Skeletal muscle satellite cell (primary cell): ENCODE measurements around the gene EXOC3L1.

Source experiments
- H3K27me3 ChIP-seq: 2 replicates; pipeline ENCODE4 v1.7.0; 2013; ENCODE audit warnings: low read length; ENCODE audit not compliant: control insufficient read depth, insufficient read depth
- H3K36me3 ChIP-seq: 2 replicates; pipeline ENCODE4 v1.7.0; 2013; ENCODE audit warnings: mild to moderate bottlenecking, control low read depth, low read length; ENCODE audit not compliant: insufficient read depth
- H3K4me1 ChIP-seq: 2 replicates; pipeline ENCODE4 v1.7.0; 2013; ENCODE audit warnings: low read length; ENCODE audit not compliant: control insufficient read depth, insufficient read depth
- H3K4me2 ChIP-seq: 2 replicates; pipeline ENCODE4 v1.7.0; 2013; ENCODE audit warnings: mild to moderate bottlenecking, low read length
- H3K4me3 ChIP-seq: 2 replicates; pipeline ENCODE4 v1.7.0; 2013; ENCODE audit warnings: low read length
- H3K9ac ChIP-seq: 2 replicates; pipeline ENCODE4 v1.7.0; 2013; ENCODE audit warnings: mild to moderate bottlenecking, low read depth, low read length, moderate library complexity
- H3K9me3 ChIP-seq: replicated peaks from 2 replicates; pipeline ENCODE4 v1.7.0; 2013; ENCODE audit warnings: mild to moderate bottlenecking, control low read depth, low read length

Gene EXOC3L1

DNA sequence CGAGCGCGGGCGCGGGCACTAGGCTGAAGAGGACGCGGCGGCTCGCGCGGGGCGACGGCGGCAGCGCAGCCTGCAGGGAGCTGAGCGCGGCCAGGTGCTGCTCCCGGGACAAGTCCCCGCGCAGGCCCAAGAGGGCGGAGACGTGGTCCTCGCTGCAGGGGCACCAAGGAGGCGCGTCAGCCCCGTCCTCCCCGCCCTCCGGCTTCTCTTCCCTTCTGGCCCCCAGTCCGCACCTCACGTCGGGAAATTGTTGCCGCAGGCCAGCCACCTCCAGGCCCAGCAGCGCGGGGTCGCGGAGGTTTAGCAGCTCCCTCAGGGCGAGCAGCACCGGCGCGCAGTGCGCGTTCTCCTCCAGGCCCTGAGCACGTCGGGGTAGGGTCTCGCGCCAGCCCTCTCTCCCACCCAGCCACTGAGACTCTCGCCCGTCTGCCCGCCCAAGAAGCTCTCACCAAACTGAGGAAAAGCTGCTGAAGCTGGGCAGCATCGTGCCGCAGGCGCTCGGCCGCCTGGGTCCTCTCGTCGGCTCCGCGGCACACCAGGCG, 5.4 kb downstream of the EXOC3L1 start:
- H3K27me3 ChIP-seq: no peaks in the 10 kb centered on the region
- H3K36me3 ChIP-seq: peaks cover 8% of the 10 kb centered on the region
- H3K4me1 ChIP-seq: peaks cover 59% of the 10 kb centered on the region
- peak overlapping the region; percentile 86 for H3K4me3 ChIP-seq
- H3K4me2 ChIP-seq: peak overlapping the region; percentile 83
- no peak overlapping the region for H3K9ac ChIP-seq
- no peaks in the 10 kb centered on the region for H3K9me3 ChIP-seq

DNA sequence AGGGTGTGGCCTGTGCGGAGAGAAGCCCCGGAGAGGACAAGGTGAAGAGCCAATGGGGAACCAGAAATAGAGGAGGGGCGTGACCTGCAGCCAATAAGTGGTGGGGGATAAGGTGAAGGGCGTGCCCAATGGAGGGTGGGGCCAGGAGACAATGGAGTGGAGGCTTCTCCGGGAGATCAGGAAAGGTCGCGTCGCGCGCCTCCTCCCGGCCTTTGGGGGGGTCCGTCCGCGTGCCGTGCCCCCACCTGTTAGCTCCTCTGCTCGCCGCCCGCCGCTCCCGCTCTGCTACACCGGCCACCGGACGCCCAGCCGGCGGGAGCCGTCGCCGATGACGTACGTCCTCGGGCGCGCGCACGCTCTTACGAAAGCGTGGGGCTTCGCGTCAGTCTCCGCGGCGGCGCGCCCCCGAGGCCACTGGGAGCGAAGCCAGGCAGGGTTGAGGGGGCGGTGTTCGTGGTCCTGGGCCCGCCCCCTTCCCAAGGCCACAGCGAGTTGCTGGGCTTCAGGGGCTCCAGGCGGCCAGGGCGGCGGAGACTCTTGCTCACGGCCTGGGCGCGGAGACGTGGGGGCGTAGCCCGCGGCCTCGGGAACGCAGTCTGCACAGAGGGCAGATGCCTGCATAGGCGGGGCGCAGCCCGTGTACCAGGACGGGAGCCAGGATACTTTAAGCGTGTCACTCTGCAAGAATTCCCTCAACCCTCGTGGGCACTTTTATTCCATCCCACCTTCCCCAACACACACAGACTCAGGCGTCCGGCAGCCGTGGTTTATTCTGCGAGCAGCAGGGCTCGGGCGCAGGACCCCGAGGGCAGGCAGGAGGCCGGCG, 6.1 kb downstream of the EXOC3L1 start, which contains the start of gene MATCAP1:
Gene MATCAP1 (minus strand): TSS at position 337 of the 826 bp plus-strand sequence. CDS start 3,353 bp downstream, outside the sequence.
- H3K36me3 ChIP-seq: peaks cover 10% of the 10 kb centered on the region
- H3K4me1 ChIP-seq: peaks cover 59% of the 10 kb centered on the region
- H3K4me2 ChIP-seq: peak within 1 kb of the TSS; percentile 83
- H3K27me3 ChIP-seq: no peaks in the 10 kb centered on the region
- no peaks in the 10 kb centered on the region for H3K9me3 ChIP-seq
- H3K9ac ChIP-seq: peak within 1 kb of the TSS; percentile 90
- H3K4me3 ChIP-seq: peak within 1 kb of the TSS; percentile 86

DNA sequence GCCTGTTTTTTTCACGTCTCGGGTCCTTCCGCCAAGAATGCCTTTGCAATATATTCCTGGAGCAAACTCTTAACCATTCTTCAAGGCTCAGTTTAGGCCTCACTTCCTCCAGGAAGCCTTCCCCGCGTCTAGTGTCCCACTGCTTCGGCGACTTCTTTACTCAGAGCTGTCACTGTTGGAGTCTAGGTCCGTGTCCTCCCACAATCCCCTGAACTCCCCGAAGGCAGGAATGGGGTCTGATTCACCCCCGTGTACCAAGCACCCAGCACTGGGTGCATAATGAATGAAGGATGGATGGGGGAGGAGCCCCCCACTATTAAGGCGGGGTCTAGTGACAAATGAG, 6.7 kb downstream of the EXOC3L1 start:
- H3K4me3 ChIP-seq: peak overlapping the region; percentile 86
- no peaks in the 10 kb centered on the region for H3K27me3 ChIP-seq
- H3K9ac ChIP-seq: peak overlapping the region; percentile 90
- peaks cover 62% of the 10 kb centered on the region for H3K4me1 ChIP-seq
- peaks cover 10% of the 10 kb centered on the region for H3K36me3 ChIP-seq
- H3K4me2 ChIP-seq: peak overlapping the region; percentile 83
- H3K9me3 ChIP-seq: no peaks in the 10 kb centered on the region

DNA sequence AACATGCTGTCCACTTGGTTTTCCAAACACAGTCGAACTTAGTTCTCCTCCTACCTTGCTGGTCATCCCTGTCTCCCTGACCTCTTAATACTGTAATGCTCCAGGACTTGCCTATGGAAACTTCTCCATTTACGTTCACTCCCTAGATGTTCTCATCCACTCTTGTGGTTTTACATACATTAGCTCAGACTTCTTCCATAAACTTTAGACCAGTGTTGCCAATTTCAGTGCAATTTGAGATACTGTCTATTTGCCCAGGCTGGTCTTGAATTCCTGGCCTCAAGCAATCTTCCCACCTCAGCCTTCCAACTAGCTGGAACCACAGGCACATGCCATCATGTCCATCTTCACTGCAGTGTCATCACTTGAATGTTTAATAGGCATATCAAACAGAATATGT, 7.6 kb downstream of the EXOC3L1 start:
- peaks cover 10% of the 10 kb centered on the region for H3K36me3 ChIP-seq
- no peaks in the 10 kb centered on the region for H3K27me3 ChIP-seq
- H3K4me2 ChIP-seq: peak overlapping the region; percentile 83
- no peaks in the 10 kb centered on the region for H3K9me3 ChIP-seq
- H3K9ac ChIP-seq: no peak overlapping the region
- peak overlapping the region; percentile 86 for H3K4me3 ChIP-seq
- H3K4me1 ChIP-seq: peaks cover 58% of the 10 kb centered on the region

DNA sequence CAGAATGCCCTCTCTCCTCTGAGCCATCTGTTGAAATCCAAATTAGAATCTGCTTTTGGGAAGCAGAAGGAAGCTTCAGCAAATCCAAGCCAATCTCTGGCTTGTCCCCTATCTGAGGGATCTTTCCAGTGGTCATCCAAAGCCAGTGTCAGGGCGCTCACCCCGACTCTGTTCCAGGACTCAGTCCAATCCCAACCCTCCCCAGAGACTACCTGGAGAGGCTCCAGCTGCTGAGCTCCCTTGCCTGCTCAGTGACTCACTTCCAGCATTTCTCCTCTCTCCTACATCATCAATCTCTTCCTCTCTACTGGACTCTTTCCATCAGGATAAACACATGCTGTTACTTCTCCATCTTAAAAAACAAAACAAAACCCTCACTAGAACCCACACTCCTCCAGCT, 8.6 kb downstream of the EXOC3L1 start:
- no peaks in the 10 kb centered on the region for H3K9me3 ChIP-seq
- H3K4me1 ChIP-seq: peaks cover 49% of the 10 kb centered on the region
- peak overlapping the region; percentile 61 for H3K4me2 ChIP-seq
- H3K27me3 ChIP-seq: no peaks in the 10 kb centered on the region
- H3K9ac ChIP-seq: no peak overlapping the region
- peak overlapping the region; percentile 41 for H3K4me3 ChIP-seq
- peaks cover 10% of the 10 kb centered on the region for H3K36me3 ChIP-seq

DNA sequence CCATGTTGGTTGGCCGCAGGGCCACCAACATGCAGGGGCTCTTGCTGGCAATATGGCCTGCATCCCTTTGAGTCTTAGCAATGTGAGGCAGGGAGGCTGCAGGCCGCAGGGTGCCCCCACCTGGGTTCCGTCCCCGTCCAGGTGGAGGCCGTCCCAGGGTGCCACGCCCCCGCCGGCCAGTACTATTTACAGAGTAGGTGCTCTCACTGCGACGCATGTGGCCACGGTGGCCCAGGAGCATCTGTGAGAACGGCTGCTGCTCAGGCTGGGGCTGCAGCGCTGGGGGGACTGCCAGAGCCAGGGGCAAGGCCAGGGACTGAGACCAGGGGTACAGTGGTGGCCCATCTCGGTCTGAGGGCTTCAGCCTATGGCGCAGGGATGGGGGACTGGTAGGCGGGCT, 9.8 kb downstream of the EXOC3L1 start:
- H3K36me3 ChIP-seq: peaks cover 10% of the 10 kb centered on the region
- H3K9ac ChIP-seq: no peak overlapping the region
- peaks cover 41% of the 10 kb centered on the region for H3K4me1 ChIP-seq

DNA sequence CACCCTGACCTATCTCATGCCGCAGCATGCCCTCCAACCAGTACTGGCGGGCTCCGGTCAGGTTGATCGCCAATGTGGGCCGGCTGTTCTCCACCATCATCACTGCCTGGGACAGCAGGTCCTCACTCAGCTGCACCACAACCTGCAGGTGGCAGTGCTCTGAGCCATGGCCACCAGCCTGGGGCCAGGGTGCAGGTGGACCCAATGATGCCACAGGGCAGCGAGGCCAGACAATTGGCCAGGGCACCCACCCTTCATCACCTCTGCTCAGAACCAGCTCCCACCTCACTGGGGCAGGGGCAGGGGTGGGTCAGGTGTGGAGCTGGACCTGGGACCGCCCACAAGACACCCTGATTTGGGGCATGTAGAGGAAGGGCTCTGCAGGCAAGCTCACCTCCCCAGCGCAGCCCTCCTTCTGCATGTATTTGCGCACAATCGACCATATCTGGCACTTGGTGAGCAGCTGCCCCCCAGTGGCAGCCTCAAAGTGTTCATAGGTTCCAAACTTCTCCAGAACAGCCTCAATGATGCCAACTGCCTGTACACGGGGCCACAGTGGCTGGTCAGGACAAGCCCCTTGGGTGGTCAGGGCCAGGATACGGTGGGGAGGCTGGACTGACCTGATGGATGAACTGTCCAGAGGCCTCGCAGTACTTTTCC, 10.4 kb downstream of the EXOC3L1 start:
- no peak overlapping the region for H3K9ac ChIP-seq
- H3K36me3 ChIP-seq: peaks cover 10% of the 10 kb centered on the region
- peaks cover 41% of the 10 kb centered on the region for H3K4me1 ChIP-seq
- H3K27me3 ChIP-seq: no peaks in the 10 kb centered on the region
- no peak overlapping the region for H3K4me3 ChIP-seq
- no peak overlapping the region for H3K4me2 ChIP-seq
- no peaks in the 10 kb centered on the region for H3K9me3 ChIP-seq

More for the DNA sequence above, 9.8 kb downstream of the EXOC3L1 start:
- H3K4me3 ChIP-seq: no peak overlapping the region
- no peak overlapping the region for H3K4me2 ChIP-seq
- no peaks in the 10 kb centered on the region for H3K9me3 ChIP-seq
- H3K27me3 ChIP-seq: no peaks in the 10 kb centered on the region

DNA sequence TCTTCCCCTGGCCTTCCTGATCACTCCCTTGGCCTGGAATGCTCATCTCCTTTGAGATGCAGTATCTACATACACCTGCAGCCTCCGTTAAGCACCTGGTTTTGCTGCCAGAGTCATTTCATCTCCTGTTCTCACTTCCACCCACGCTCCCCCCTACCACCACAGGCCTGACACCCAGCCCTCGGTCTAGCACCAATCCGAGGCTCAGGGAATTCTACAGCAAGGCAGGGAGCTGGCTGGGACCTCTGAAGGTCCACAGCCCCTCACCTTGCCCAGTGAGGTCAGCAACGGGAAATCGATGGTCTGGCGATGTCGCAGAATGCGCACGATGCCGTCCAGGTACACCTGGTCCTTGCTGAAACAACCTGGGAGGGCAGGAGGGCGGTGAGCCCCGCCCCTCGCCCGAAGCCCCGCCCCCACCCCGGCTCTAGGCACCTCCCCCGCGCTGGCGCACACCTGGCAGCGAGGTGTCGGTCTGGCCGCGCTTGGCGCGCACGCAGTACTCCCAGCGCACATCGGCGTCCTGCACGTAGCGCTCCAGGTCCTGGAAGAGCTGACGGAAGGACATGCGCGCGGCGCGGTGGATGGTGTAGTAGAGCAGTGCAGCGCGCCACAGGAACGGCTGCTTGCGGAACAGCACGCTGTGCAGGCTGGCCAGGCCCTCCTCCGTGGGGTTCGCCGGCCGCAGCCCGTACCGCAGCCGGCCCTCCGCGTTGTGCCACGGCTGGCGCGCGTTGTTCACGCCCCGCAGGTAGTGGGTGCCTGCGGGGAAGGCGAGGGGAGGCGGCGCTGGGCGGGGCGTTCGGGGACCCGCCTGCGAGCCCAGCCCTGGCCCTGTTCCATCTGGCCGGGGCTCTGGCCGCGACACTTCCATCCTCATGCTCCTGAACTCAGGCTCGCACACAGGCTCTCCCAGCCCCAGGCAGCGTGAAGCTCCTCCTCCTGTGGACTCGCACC, 11.9 kb downstream of the EXOC3L1 start:
- H3K4me1 ChIP-seq: peaks cover 47% of the 10 kb centered on the region
- no peaks in the 10 kb centered on the region for H3K9me3 ChIP-seq
- H3K27me3 ChIP-seq: no peaks in the 10 kb centered on the region
- H3K4me3 ChIP-seq: peak overlapping the region; percentile 57
- H3K36me3 ChIP-seq: peaks cover 10% of the 10 kb centered on the region
- H3K9ac ChIP-seq: no peak overlapping the region
- peak overlapping the region; percentile 78 for H3K4me2 ChIP-seq

DNA sequence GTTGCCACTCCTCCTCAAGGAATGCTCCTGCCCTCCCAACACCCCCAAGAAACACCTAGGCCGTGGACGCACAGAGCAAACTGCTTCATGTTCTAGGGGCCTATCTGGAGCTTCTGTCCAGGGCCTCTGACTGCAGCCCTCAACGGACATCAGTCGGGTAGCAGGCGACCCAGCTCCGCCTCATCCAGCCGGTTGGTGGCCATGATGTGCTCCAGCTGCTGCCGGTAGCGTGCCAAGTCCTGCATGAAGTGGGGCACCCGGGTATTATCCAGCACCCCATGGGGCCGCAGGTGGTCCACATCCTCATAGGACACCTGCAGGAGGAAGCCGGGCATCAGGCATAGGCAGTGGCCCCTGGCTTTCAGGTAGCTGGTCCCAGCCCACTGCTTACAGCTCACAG, 13.3 kb downstream of the EXOC3L1 start:
- Histone ChIP-seq H3K9ac (no peak overlapping the region), H3K4me1 (peaks cover 39% of the 10 kb centered on the region), H3K4me2 (no peak overlapping the region), H3K27me3 (no peaks in the 10 kb centered on the region), H3K36me3 (peaks cover 10% of the 10 kb centered on the region), H3K9me3 (no peaks in the 10 kb centered on the region), H3K4me3 (no peak overlapping the region)

DNA sequence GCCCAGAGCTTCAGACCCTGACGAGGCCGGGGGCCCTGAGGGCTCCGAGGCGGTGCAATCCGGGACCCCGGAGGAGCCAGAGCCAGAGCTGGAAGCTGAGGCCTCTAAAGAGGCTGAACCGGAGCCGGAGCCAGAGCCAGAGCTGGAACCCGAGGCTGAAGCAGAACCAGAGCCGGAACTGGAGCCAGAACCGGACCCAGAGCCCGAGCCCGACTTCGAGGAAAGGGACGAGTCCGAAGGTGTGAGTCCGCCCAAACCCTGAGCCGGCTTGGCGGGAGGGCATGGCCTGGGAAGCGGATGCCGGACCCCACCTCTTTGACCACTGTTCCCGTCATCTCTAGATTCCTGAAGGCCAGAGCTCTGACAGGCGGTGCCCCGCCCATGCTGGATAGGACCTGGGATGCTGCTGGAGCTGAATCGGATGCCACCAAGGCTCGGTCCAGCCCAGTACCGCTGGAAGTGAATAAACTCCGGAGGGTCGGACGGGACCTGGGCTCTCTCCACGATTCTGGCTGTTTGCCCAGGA, 15.2 kb downstream of the EXOC3L1 start:
- H3K27me3 ChIP-seq: no peaks in the 10 kb centered on the region
- peaks cover 46% of the 10 kb centered on the region for H3K4me1 ChIP-seq
- H3K4me3 ChIP-seq: peak overlapping the region; percentile 68
- H3K9me3 ChIP-seq: no peaks in the 10 kb centered on the region
- H3K9ac ChIP-seq: peak overlapping the region; percentile 71
- peak overlapping the region; percentile 88 for H3K4me2 ChIP-seq
- H3K36me3 ChIP-seq: peaks cover 4% of the 10 kb centered on the region
